Thoracic aorta (tissue), 2 donors: ENCODE data around the gene PPP1R14D. TPM values are rescaled to one million over a fixed set of nuclear protein-coding genes. Genes with fewer than 3 reads are reported as not detected.

Experiments
- ATAC-seq: fragments of 150-250 bp; one replicate; pipeline ENCODE4 v1.8.0; 2017; ENCODE audit warnings: low read depth; ENCODE audit not compliant: insufficient number of reproducible peaks, low FRiP score
- DNase-seq: peaks from one replicate; pipeline ENCODE4 v3.0.0-alpha.2; 2020; ENCODE audit warnings: low spot score
- H3K27ac ChIP-seq, 2 donors: fragments of 200-600 bp; sonication (generic); 1 replicate in 1 of 2; 2 replicates in 1 of 2; pipeline ENCODE4 v1.5.1; 2016; ENCODE audit warnings: mild to moderate bottlenecking in 2 of 2, moderate library complexity in 2 of 2
- H3K27me3 ChIP-seq: fragments of 200-600 bp; sonication (generic); replicated peaks from 2 replicates; pipeline ENCODE4 v1.6.0; 2016; ENCODE audit warnings: mild to moderate bottlenecking; ENCODE audit not compliant: insufficient read depth
- H3K36me3 ChIP-seq: fragments of 200-600 bp; sonication (generic); one replicate; pipeline ENCODE4 v1.5.1; 2016
- H3K4me1 ChIP-seq, 2 donors: fragments of 200-600 bp; sonication (generic); 1 replicate in 1 of 2; 2 replicates in 1 of 2; pipeline versions ENCODE4 v1.5.1 to v1.6.0; 2016; ENCODE audit warnings: low read depth in 2 of 2, mild to moderate bottlenecking in 1 of 2; ENCODE audit not compliant: control insufficient read depth in 1 of 2
- H3K4me3 ChIP-seq: fragments of 200-600 bp; sonication (generic); 2 replicates; pipeline ENCODE4 v1.5.1; 2016; ENCODE audit warnings: mild to moderate bottlenecking
- H3K9me3 ChIP-seq: fragments of 200-600 bp; sonication (generic); 2 replicates; pipeline ENCODE4 v1.5.1; 2016
- total RNA-seq, 2 donors: library from RNA; depleted of rRNA; stranded (reverse); fragments of >200 nt; gene quantifications; one replicate each; pipeline versions ENCODE4 v1.1.0 to v1.2.3, GENCODE V29; 2016
- TF ChIP-seq, protein P1 (sequence below): fragments of 200-600 bp; sonication (generic); IDR thresholded peaks from one replicate; pipeline ENCODE4 v1.5.1; 2019; ENCODE audit warnings: antibody characterized with exemption

The PPP1R14D gene
- total RNA-seq, 2 donors from 2014 or later = not detected

DNA sequence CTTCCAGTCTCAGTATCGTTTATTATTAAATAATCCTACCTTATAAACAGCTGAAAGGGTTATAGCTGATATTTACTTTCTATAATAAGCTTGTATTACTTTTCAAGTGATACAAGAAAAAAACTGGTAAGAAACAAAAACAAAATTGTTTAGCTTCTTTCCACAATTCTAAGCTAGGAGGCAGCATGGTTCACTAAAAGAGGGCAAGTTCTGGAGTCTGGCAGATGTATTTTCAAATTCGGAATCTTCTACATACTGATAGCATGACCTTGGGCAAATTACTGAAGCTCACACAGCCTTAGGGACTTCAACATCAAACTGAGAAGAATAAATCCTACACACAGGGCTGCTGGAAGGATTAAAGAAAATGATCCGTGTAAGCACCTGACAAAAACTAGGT lies 43.3 kb downstream of the PPP1R14D start:
- no peak overlapping the region for H3K27ac ChIP-seq
- no peaks in the 10 kb centered on the region for H3K36me3 ChIP-seq
- no peaks in the 10 kb centered on the region for H3K27me3 ChIP-seq
- TF ChIP-seq, protein P1, sequence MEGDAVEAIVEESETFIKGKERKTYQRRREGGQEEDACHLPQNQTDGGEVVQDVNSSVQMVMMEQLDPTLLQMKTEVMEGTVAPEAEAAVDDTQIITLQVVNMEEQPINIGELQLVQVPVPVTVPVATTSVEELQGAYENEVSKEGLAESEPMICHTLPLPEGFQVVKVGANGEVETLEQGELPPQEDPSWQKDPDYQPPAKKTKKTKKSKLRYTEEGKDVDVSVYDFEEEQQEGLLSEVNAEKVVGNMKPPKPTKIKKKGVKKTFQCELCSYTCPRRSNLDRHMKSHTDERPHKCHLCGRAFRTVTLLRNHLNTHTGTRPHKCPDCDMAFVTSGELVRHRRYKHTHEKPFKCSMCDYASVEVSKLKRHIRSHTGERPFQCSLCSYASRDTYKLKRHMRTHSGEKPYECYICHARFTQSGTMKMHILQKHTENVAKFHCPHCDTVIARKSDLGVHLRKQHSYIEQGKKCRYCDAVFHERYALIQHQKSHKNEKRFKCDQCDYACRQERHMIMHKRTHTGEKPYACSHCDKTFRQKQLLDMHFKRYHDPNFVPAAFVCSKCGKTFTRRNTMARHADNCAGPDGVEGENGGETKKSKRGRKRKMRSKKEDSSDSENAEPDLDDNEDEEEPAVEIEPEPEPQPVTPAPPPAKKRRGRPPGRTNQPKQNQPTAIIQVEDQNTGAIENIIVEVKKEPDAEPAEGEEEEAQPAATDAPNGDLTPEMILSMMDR = no peak
- H3K4me1 ChIP-seq = peaks cover 12 to 14% of the 10 kb centered on the region in 2 donors
- H3K9me3 ChIP-seq = no peaks in the 10 kb centered on the region
- ATAC-seq (no peak), DNase-seq (no peak)
- no peak overlapping the region for H3K4me3 ChIP-seq

DNA sequence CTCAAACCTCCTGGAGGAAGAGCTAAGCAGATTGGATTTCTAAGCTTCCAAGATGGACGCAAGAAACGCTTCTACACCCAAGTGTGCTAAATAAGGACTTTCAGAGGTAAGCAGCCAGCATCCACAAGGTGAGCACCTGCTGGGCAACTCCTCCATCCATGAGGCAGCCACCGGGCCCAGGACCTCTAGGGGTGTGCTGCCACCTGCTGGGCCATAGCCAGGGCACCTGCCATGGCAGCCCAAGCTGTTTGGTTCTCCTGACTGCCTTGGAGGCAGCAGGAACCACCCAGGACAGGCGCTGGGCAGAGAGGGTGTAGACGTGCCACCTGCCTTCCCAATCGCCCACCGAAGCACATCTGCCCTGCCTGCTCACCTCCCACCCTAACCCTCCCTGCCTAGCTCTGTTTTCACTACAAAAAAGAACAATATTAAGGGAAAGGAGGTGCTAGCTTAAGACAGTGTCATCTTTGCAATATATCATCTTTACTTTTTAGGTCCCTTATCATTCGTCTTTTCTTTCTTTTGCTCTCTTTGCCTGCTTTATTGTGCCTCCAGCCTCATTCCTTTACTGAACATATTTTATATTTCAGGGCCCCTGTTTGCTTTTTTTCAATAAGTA lies 45.8 kb downstream of the PPP1R14D start:
- Histone ChIP-seq H3K27ac (no peak overlapping the region), H3K4me3 (no peak overlapping the region)
- no peak for ATAC-seq

DNA sequence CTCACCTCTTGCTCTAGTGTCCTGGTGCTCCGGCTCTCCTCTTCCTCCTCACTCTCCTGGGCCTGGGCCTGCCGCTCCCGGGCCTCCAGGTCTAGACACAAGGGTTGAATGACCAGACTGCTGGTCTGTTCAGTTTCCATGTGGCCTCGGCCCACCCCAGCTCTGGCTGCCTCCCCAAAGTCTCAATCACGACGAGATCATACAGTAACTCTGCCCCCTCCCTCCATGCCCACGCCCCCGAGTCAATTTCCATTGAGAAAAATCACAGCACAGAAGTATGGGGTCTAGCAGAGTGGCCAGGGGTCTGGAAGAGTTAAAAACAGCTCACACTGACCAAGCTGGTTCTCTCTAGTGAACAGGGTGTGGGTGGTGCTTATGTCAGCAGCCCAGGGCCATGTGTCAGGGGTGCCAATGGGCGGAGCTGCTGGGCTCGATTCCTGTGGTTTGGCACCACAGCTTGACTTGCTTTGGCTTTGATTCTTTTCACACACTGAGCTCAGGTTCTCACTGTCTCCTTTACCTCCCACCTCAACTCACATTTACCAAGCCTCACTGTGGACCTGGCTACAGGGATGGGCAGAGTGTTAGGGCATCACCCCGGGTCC lies 51.9 kb downstream of the PPP1R14D start:
- ATAC-seq (no peak), DNase-seq (no peak)
- no peak overlapping the region for H3K4me3 ChIP-seq
- TF ChIP-seq, protein P1 = no peak
- no peak overlapping the region for H3K27ac ChIP-seq
- no peaks in the 10 kb centered on the region for H3K4me1 ChIP-seq
- no peaks in the 10 kb centered on the region for H3K27me3 ChIP-seq
- H3K9me3 ChIP-seq = no peaks in the 10 kb centered on the region
- peaks cover 69% of the 10 kb centered on the region for H3K36me3 ChIP-seq

More for the DNA sequence above, 45.8 kb downstream of the PPP1R14D start:
- Histone ChIP-seq H3K4me1 (peaks cover 8 to 9% of the 10 kb centered on the region in 2 donors), H3K36me3 (peaks cover 22% of the 10 kb centered on the region), H3K9me3 (no peaks in the 10 kb centered on the region), H3K27me3 (no peaks in the 10 kb centered on the region)
- DNase-seq = no peak
- TF ChIP-seq, protein P1 = peak; percentile 10

- Histone ChIP-seq H3K27ac (no peak overlapping the region), H3K4me3 (no peak overlapping the region), H3K36me3 (peaks cover 72% of the 10 kb centered on the region), H3K4me1 (no peaks in the 10 kb centered on the region), H3K27me3 (no peaks in the 10 kb centered on the region), H3K9me3 (no peaks in the 10 kb centered on the region)
- TF ChIP-seq, protein P1 = no peak
- DNase-seq = no peak
- peak; percentile 6 for ATAC-seq
Measured at GRCh38 chr15:40775740-40776536, 52.6 kb downstream of the PPP1R14D start.

DNA sequence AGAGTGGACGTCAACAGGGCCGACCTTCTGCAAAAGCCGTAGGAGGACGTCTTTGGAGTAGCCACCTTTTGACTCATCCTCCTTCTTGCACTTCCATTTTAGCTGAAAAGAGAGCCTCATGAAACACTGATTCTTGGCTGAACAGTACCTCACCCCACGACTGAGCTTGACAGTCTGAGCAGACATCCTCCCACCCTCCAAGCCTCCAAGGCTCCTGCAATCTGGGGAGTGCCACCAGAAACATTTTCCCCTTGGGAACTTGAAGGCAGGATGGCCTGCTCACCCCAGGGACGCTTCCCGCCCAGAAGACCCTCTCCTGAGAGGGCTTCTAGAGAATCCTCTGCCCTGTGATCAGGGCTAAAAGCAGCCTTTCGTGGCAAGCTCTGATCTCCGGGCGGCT lies 53.5 kb downstream of the PPP1R14D start:
- no peaks in the 10 kb centered on the region for H3K27me3 ChIP-seq
- no peaks in the 10 kb centered on the region for H3K4me1 ChIP-seq
- DNase-seq (no peak), ATAC-seq (no peak)
- no peak overlapping the region for H3K27ac ChIP-seq
- no peaks in the 10 kb centered on the region for H3K9me3 ChIP-seq
- TF ChIP-seq, protein P1 = no peak
- H3K4me3 ChIP-seq = no peak overlapping the region
- peaks cover 75% of the 10 kb centered on the region for H3K36me3 ChIP-seq
